Adrenal gland (tissue), 12 donors: ENCODE results near the gene BCAT1. TPM values are rescaled to one million over a fixed set of nuclear protein-coding genes. Genes with fewer than 3 reads are reported as not detected.
A peak's percentile ranks its signal among the peaks of the same experiment; 100 is the strongest.
"Not testable (repeated sequence)": the region's sequence is repeated elsewhere in the genome, so short reads cannot be mapped to it uniquely, and the experiment has no call there.

ENCODE experiments used
- DNase-seq, 7 donors: peaks; one replicate each; pipeline ENCODE4 v3.0.0-alpha.2; 2019 to 2020
- H3K27ac ChIP-seq, 5 donors: fragments of 200-600 bp; sonication (generic) in 4 of 5; 1 replicate in 3 of 5; 2 replicates in 2 of 5; pipeline versions ENCODE4 v1.5.1 to v1.8.0; 2016 to 2020; ENCODE audit warnings: mild to moderate bottlenecking in 1 of 5
- H3K27me3 ChIP-seq: fragments of 200-600 bp; 2 replicates; pipeline ENCODE4 v1.8.0; 2021
- H3K36me3 ChIP-seq, 2 donors: fragments of 200-600 bp; replicated peaks in 1 of 2; 1 replicate in 1 of 2; 2 replicates in 1 of 2; pipeline versions ENCODE4 v1.5.1 to v1.8.0; 2018 to 2022
- H3K4me1 ChIP-seq, 2 donors: fragments of 200-600 bp; replicated peaks in 1 of 2; 1 replicate in 1 of 2; 2 replicates in 1 of 2; pipeline versions ENCODE4 v1.5.1 to v1.8.0; 2018 to 2021
- H3K4me3 ChIP-seq, 4 donors: fragments of 200-600 bp; sonication (generic) in 3 of 4; one replicate each; pipeline ENCODE4 v1.5.1; 2016 to 2018
- H3K9me3 ChIP-seq, 3 donors: fragments of 200-600 bp; sonication (generic) in 1 of 3; replicated peaks in 1 of 3; 1 replicate in 2 of 3; 2 replicates in 1 of 3; pipeline versions ENCODE4 v1.5.1 to v1.8.0; 2016 to 2021
- CTCF ChIP-seq, 6 experiments: fragments of 450-650 bp in 4 of 6; fragments of 200-600 bp in 2 of 6; sonication (generic) in 1 of 6; IDR thresholded peaks; 1 replicate in 5 of 6; 2 replicates in 1 of 6; pipeline versions ENCODE4 v1.5.1 to v1.8.0; 2016 to 2021; ENCODE audit warnings: antibody characterized with exemption in 6 of 6, mild to moderate bottlenecking in 2 of 6, moderate library complexity in 1 of 6
- POLR2A ChIP-seq, 2 donors: fragments of 450-650 bp; IDR thresholded peaks; one replicate each; pipeline ENCODE4 v1.6.1; 2017; ENCODE audit warnings: antibody characterized with exemption in 2 of 2, mild to moderate bottlenecking in 2 of 2, moderate library complexity in 1 of 2
- WGBS, 4 donors: extraction: QIAGEN DNeasy Blood & Tissue Kit in 2 of 4; methylation state at CpG; one replicate each; pipeline versions ENCODE4 v1.1.5 to v1.1.7; 2013 to 2017; 5-methylcytosine and 5-hydroxymethylcytosine counted together
- intact Hi-C, 2 donors: fragments of 100-400 bp; cut with DNase I; formaldehyde crosslinking; loops; one replicate each; pipeline versions ENCODE4 v1.14.1 to v1.15.0; 2022 to 2023
- polyA plus RNA-seq, 3 donors: library from polyadenylated mRNA; stranded (reverse); fragments of 200-250 nt in 2 of 3; fragments of 350-450 nt in 1 of 3; fragmentation: Illumina TruSeq in 1 of 3; extraction: RNeasy Lipid Tissue Mini Kit (QIAGEN cat#74804) in 1 of 3; gene quantifications; one replicate each; pipeline ENCODE4 v1.2.3, GENCODE V29; 2013 to 2014
- total RNA-seq, 9 donors: library from RNA; depleted of rRNA in 4 of 9; stranded (reverse); fragments of >200 nt in 4 of 9; fragments of 120-200 nt in 1 of 9; fragmentation: NEBNext Ultra II Directional in 1 of 9; extraction: Animal tissue kit (Norgen Biotek cat#: 25700) in 1 of 9; gene quantifications; one replicate each; pipeline versions ENCODE4 v1.1.0 to v1.2.4, GENCODE V29; 2013 to 2023
- donor health status: healthy with polysubstance abuse.
- donor health status: Bipolar disorder and iron deficiency.
- donor health status: DM: yes; HTN: yes; CAD: no.
- donor health status: DM: no; HTN: no; CAD: no.
- donor health status: DM: no; HTN: no; CAD: no.
- donor health status: DM: yes; HTN: yes; CAD: no.

BCAT1 gene
- total and polyA plus RNA-seq, 12 donors, result 2.1 to 41.5 (median 20.1) TPM

- no peaks in the 10 kb centered on the region for H3K9me3 ChIP-seq
- TF ChIP-seq CTCF (IDR thresholded peaks at IDR 0.05), result no peak
- no peak for TF ChIP-seq POLR2A (IDR thresholded peaks at IDR 0.05)
Measured at GRCh38 chr12:24928131-24928530, 20.8 kb downstream of the BCAT1 start.

GRCh38 chr12:24926080-24926479 is 22.8 kb downstream of the BCAT1 start:
- H3K27me3 ChIP-seq, H3K9me3 ChIP-seq, H3K36me3 ChIP-seq, DNase-seq, H3K27ac ChIP-seq, H3K4me3 ChIP-seq, intact Hi-C loops, H3K4me1 ChIP-seq: not testable (repeated sequence)
- WGBS, 4 donors, result 84 to 96% (median 88%) methylated on average over 2 to 24 of the region's 24 CpGs

More at GRCh38 chr12:24928131-24928530, 20.8 kb downstream of the BCAT1 start:
- Histone ChIP-seq H3K27me3 (no peaks in the 10 kb centered on the region), H3K36me3 (no peaks in the 10 kb centered on the region), H3K4me3 (no peak overlapping the region), H3K27ac (no peak overlapping the region), H3K4me1 (no peaks in the 10 kb centered on the region)
- DNase-seq, result no peak
- WGBS, 4 donors, result 79 to 93% (median 88%) methylated on average over 2 of the region's 2 CpGs
- intact Hi-C loops, result no loop called here

GRCh38 chr12:24922090-24922489 is 26.8 kb downstream of the BCAT1 start:
- intact Hi-C loops, result no loop called here
- Histone ChIP-seq H3K4me3 (no peak overlapping the region), H3K27ac (peak overlapping the region in 1 of 5 donors; percentile 29), H3K4me1 (no peaks in the 10 kb centered on the region), H3K36me3 (no peaks in the 10 kb centered on the region), H3K27me3 (no peaks in the 10 kb centered on the region), H3K9me3 (no peaks in the 10 kb centered on the region)
- no peak for DNase-seq
- no peak for TF ChIP-seq POLR2A (IDR thresholded peaks at IDR 0.05)
- TF ChIP-seq CTCF (IDR thresholded peaks at IDR 0.05), result no peak
- 57 to 68% (median 67%) methylated on average over 6 of the region's 6 CpGs for WGBS, 4 donors

GRCh38 chr12:24921251-24922038 is 27.5 kb downstream of the BCAT1 start:
- Histone ChIP-seq H3K4me3 (no peak overlapping the region), H3K27me3 (no peaks in the 10 kb centered on the region), H3K4me1 (no peaks in the 10 kb centered on the region), H3K27ac (no peak overlapping the region), H3K36me3 (no peaks in the 10 kb centered on the region), H3K9me3 (no peaks in the 10 kb centered on the region)
- intact Hi-C loops, result no loop called here
- TF ChIP-seq CTCF (IDR thresholded peaks at IDR 0.05), result no peak
- TF ChIP-seq POLR2A (IDR thresholded peaks at IDR 0.05), result no peak
- no peak for DNase-seq
- WGBS, 4 donors, result 65 to 76% (median 71%) methylated on average over 3 of the region's 3 CpGs

- 85 to 91% (median 90%) methylated on average over 3 of the region's 3 CpGs for WGBS, 4 donors
- Histone ChIP-seq H3K4me3 (no peak overlapping the region), H3K27ac (no peak overlapping the region), H3K9me3 (no peaks in the 10 kb centered on the region), H3K4me1 (no peaks in the 10 kb centered on the region), H3K36me3 (no peaks in the 10 kb centered on the region), H3K27me3 (no peaks in the 10 kb centered on the region)
- intact Hi-C loops, result no loop called here
- no peak for DNase-seq
- TF ChIP-seq POLR2A (IDR thresholded peaks at IDR 0.05), result no peak
- TF ChIP-seq CTCF (IDR thresholded peaks at IDR 0.05), result no peak
Measured at GRCh38 chr12:24920141-24920540, 28.8 kb downstream of the BCAT1 start.
